WTC11 (cell line): ENCODE results near the gene GIPR. TPM values are rescaled to one million over a fixed set of nuclear protein-coding genes. Genes with fewer than 3 reads are reported as not detected.

Experiments
- AR ChIP-seq: fragments of 250-450 bp; sonication (Bioruptor Pico); IDR thresholded peaks from 2 replicates; pipeline ENCODE4 v1.9.0; 2021; ENCODE audit warnings: mild to moderate bottlenecking
- ATF1 ChIP-seq: sonication (generic); formaldehyde crosslinking; IDR thresholded peaks from 2 replicates; pipeline ENCODE4 v1.8.1; 2023; ENCODE audit warnings: mild to moderate bottlenecking, moderate library complexity, missing genetic modification reagents
- CREB1 ChIP-seq: sonication (generic); formaldehyde crosslinking; IDR thresholded peaks from 2 replicates; pipeline ENCODE4 v1.8.0; 2023; ENCODE audit warnings: mild to moderate bottlenecking, missing genetic modification reagents
- CREM ChIP-seq: sonication (generic); formaldehyde crosslinking; IDR thresholded peaks from 2 replicates; pipeline ENCODE4 v1.8.1; 2022; ENCODE audit warnings: mild to moderate bottlenecking, missing genetic modification reagents, moderate library complexity
- EMX1 ChIP-seq: fragments of 250-450 bp; sonication (Bioruptor Pico); IDR thresholded peaks from 2 replicates; pipeline ENCODE4 v1.8.0; 2021; ENCODE audit warnings: mild to moderate bottlenecking
- FOXK1 ChIP-seq: sonication (generic); formaldehyde crosslinking; IDR thresholded peaks from 2 replicates; pipeline ENCODE4 v1.8.0; 2022; ENCODE audit warnings: mild to moderate bottlenecking, moderate library complexity, missing genetic modification reagents
- GTF2I ChIP-seq: fragments of 250-450 bp; sonication (Bioruptor Pico); conservative IDR thresholded peaks from 2 replicates; pipeline ENCODE4 v1.4.0; 2021; ENCODE audit warnings: mild to moderate bottlenecking
- IRF1 ChIP-seq: sonication (generic); formaldehyde crosslinking; IDR thresholded peaks from 2 replicates; pipeline ENCODE4 v1.8.0; 2023; ENCODE audit warnings: missing genetic modification reagents
- IRF2 ChIP-seq: sonication (generic); formaldehyde crosslinking; IDR thresholded peaks from 2 replicates; pipeline ENCODE4 v1.8.0; 2022; ENCODE audit warnings: low read depth, missing genetic modification reagents, borderline replicate concordance
- NFYB ChIP-seq: sonication (generic); formaldehyde crosslinking; conservative IDR thresholded peaks from 2 replicates; pipeline ENCODE4 v1.8.0; 2022; ENCODE audit warnings: low read depth, missing genetic modification reagents
- PRRX2 ChIP-seq: fragments of 250-450 bp; sonication (Bioruptor Pico); IDR thresholded peaks from 2 replicates; pipeline ENCODE4 v1.8.0; 2021; ENCODE audit warnings: mild to moderate bottlenecking
- RORB ChIP-seq: fragments of 250-450 bp; sonication (Bioruptor Pico); IDR thresholded peaks from 2 replicates; pipeline ENCODE4 v1.9.0; 2021; ENCODE audit warnings: mild to moderate bottlenecking
- TP53 ChIP-seq: sonication (generic); formaldehyde crosslinking; IDR thresholded peaks from 2 replicates; pipeline ENCODE4 v1.8.1; 2023; ENCODE audit warnings: mild to moderate bottlenecking, missing genetic modification reagents
- ZBTB21 ChIP-seq: sonication (generic); formaldehyde crosslinking; IDR thresholded peaks from 2 replicates; pipeline ENCODE4 v1.8.1; 2023; ENCODE audit warnings: mild to moderate bottlenecking, missing genetic modification reagents, borderline replicate concordance
- ZNF121 ChIP-seq: sonication (generic); formaldehyde crosslinking; IDR thresholded peaks from 2 replicates; pipeline ENCODE4 v1.8.0; 2023; ENCODE audit warnings: missing genetic modification reagents
- ZNF219 ChIP-seq: sonication (generic); formaldehyde crosslinking; IDR thresholded peaks from 2 replicates; pipeline ENCODE4 v1.8.0; 2023; ENCODE audit warnings: missing genetic modification reagents, mild to moderate bottlenecking, borderline replicate concordance
- ZNF317 ChIP-seq: sonication (generic); formaldehyde crosslinking; IDR thresholded peaks from 2 replicates; pipeline ENCODE4 v1.8.1; 2023; ENCODE audit warnings: low read depth, mild to moderate bottlenecking, moderate library complexity, missing genetic modification reagents, borderline replicate concordance
- total RNA-seq: library from RNA; stranded (reverse); gene quantifications from 3 replicates; pipeline ENCODE4 v1.2.3, GENCODE V29; 2021
- TF ChIP-seq, protein P1 (sequence below): fragments of 250-450 bp; sonication (Bioruptor Pico); IDR thresholded peaks from 2 replicates; pipeline ENCODE4 v1.8.0; 2021; ENCODE audit warnings: mild to moderate bottlenecking
- TF ChIP-seq, protein P2 (sequence below): fragments of 250-450 bp; sonication (Bioruptor Pico); IDR thresholded peaks from 2 replicates; pipeline ENCODE4 v1.9.0; 2021; ENCODE audit warnings: mild to moderate bottlenecking
- TF ChIP-seq, protein P3 (sequence below): sonication (generic); formaldehyde crosslinking; IDR thresholded peaks from 2 replicates; pipeline ENCODE4 v1.8.0; 2023; ENCODE audit warnings: missing genetic modification reagents, mild to moderate bottlenecking, borderline replicate concordance
- TF ChIP-seq, protein P4 (sequence below): sonication (generic); formaldehyde crosslinking; IDR thresholded peaks from 2 replicates; pipeline ENCODE4 v1.8.1; 2022; ENCODE audit warnings: missing genetic modification reagents, borderline replicate concordance
- TF ChIP-seq, protein P5 (sequence below): fragments of 200-600 bp; IDR thresholded peaks from 2 replicates; pipeline ENCODE4 v1.8.0; 2022; ENCODE audit warnings: antibody characterized with exemption

Gene GIPR
- total RNA-seq, 1 experiment from 2014 or later: 1.8 TPM

- no peak for TF ChIP-seq ZNF219 (CRISPR knock-in tag)
- no peak for TF ChIP-seq ZBTB21 (CRISPR knock-in tag)
- TF ChIP-seq NFYB (CRISPR knock-in tag): peak; percentile 94
- no peak for TF ChIP-seq IRF1 (CRISPR knock-in tag)
- peak; percentile 100 for TF ChIP-seq GTF2I (CRISPR knock-in tag)
- TF ChIP-seq ZNF121 (CRISPR knock-in tag): no peak
- TF ChIP-seq PRRX2: no peak
- no peak; the same call in 1 of the 2 replicates for TF ChIP-seq EMX1 (CRISPR knock-in tag)
- no peak for TF ChIP-seq AR
- TF ChIP-seq RORB: no peak
- no peak for TF ChIP-seq IRF2 (CRISPR knock-in tag)
- TF ChIP-seq, protein P1, sequence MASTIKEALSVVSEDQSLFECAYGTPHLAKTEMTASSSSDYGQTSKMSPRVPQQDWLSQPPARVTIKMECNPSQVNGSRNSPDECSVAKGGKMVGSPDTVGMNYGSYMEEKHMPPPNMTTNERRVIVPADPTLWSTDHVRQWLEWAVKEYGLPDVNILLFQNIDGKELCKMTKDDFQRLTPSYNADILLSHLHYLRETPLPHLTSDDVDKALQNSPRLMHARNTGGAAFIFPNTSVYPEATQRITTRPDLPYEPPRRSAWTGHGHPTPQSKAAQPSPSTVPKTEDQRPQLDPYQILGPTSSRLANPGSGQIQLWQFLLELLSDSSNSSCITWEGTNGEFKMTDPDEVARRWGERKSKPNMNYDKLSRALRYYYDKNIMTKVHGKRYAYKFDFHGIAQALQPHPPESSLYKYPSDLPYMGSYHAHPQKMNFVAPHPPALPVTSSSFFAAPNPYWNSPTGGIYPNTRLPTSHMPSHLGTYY (CRISPR knock-in tag): no peak
- TF ChIP-seq, protein P2, sequence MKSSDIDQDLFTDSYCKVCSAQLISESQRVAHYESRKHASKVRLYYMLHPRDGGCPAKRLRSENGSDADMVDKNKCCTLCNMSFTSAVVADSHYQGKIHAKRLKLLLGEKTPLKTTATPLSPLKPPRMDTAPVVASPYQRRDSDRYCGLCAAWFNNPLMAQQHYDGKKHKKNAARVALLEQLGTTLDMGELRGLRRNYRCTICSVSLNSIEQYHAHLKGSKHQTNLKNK (CRISPR knock-in tag): no peak
- no peak for TF ChIP-seq CREM
- TF ChIP-seq ZNF317 (CRISPR knock-in tag): no peak
- TF ChIP-seq FOXK1 (CRISPR knock-in tag): 0 out of 2 replicates have a peak, but pooled peaks have one; percentile 56
- TF ChIP-seq TP53 (CRISPR knock-in tag): no peak
- TF ChIP-seq, protein P3, sequence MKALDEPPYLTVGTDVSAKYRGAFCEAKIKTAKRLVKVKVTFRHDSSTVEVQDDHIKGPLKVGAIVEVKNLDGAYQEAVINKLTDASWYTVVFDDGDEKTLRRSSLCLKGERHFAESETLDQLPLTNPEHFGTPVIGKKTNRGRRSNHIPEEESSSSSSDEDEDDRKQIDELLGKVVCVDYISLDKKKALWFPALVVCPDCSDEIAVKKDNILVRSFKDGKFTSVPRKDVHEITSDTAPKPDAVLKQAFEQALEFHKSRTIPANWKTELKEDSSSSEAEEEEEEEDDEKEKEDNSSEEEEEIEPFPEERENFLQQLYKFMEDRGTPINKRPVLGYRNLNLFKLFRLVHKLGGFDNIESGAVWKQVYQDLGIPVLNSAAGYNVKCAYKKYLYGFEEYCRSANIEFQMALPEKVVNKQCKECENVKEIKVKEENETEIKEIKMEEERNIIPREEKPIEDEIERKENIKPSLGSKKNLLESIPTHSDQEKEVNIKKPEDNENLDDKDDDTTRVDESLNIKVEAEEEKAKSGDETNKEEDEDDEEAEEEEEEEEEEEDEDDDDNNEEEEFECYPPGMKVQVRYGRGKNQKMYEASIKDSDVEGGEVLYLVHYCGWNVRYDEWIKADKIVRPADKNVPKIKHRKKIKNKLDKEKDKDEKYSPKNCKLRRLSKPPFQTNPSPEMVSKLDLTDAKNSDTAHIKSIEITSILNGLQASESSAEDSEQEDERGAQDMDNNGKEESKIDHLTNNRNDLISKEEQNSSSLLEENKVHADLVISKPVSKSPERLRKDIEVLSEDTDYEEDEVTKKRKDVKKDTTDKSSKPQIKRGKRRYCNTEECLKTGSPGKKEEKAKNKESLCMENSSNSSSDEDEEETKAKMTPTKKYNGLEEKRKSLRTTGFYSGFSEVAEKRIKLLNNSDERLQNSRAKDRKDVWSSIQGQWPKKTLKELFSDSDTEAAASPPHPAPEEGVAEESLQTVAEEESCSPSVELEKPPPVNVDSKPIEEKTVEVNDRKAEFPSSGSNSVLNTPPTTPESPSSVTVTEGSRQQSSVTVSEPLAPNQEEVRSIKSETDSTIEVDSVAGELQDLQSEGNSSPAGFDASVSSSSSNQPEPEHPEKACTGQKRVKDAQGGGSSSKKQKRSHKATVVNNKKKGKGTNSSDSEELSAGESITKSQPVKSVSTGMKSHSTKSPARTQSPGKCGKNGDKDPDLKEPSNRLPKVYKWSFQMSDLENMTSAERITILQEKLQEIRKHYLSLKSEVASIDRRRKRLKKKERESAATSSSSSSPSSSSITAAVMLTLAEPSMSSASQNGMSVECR (CRISPR knock-in tag): no peak
- TF ChIP-seq CREB1 (CRISPR knock-in tag): no peak
- TF ChIP-seq, protein P4, sequence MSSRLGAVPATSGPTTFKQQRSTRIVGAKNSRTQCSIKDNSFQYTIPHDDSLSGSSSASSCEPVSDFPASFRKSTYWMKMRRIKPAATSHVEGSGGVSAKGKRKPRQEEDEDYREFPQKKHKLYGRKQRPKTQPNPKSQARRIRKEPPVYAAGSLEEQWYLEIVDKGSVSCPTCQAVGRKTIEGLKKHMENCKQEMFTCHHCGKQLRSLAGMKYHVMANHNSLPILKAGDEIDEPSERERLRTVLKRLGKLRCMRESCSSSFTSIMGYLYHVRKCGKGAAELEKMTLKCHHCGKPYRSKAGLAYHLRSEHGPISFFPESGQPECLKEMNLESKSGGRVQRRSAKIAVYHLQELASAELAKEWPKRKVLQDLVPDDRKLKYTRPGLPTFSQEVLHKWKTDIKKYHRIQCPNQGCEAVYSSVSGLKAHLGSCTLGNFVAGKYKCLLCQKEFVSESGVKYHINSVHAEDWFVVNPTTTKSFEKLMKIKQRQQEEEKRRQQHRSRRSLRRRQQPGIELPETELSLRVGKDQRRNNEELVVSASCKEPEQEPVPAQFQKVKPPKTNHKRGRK (CRISPR knock-in tag): no peak
- TF ChIP-seq, protein P5, sequence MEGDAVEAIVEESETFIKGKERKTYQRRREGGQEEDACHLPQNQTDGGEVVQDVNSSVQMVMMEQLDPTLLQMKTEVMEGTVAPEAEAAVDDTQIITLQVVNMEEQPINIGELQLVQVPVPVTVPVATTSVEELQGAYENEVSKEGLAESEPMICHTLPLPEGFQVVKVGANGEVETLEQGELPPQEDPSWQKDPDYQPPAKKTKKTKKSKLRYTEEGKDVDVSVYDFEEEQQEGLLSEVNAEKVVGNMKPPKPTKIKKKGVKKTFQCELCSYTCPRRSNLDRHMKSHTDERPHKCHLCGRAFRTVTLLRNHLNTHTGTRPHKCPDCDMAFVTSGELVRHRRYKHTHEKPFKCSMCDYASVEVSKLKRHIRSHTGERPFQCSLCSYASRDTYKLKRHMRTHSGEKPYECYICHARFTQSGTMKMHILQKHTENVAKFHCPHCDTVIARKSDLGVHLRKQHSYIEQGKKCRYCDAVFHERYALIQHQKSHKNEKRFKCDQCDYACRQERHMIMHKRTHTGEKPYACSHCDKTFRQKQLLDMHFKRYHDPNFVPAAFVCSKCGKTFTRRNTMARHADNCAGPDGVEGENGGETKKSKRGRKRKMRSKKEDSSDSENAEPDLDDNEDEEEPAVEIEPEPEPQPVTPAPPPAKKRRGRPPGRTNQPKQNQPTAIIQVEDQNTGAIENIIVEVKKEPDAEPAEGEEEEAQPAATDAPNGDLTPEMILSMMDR: no peak
- TF ChIP-seq ATF1: no peak
Measured at GRCh38 chr19:45645631-45646344, 22.2 kb upstream of the GIPR start (continued).
